Hematopoietic multipotent progenitor cell treated with erythropoietin and hydrocortisone succinate and interleukin-3 and kit ligand, for 15 days (in vitro differentiated cells): Measurements from ENCODE around the gene FMNL2.

Source experiments
- DNase-seq: peaks from one replicate; pipeline ENCODE4 v3.0.0-alpha.2; 2015; ENCODE audit warnings: low spot score

Gene FMNL2

DNA sequence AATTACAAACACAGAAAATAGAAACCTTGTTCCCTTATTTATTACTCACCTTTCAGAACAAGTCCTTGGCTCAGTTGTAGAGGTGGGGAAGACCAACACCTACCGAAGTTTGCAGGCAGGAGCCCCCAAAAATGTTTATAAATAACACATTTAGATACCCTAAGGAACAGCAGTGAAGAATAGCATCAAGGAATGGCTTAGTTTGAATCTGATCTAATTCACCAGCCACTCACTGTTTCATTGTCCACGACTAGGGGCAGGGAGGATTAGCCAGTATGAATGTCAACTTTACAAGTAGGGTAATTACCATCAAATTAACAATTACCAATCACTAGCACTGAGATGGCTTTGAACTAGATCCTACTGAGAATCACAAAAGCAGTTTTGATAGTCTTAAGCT lies 316.9 kb downstream of the FMNL2 start:
- DNase-seq, result no peak

- no peak for DNase-seq
Measured at GRCh38 chr2:152655880-152656279, 320.9 kb downstream of the FMNL2 start.

DNA sequence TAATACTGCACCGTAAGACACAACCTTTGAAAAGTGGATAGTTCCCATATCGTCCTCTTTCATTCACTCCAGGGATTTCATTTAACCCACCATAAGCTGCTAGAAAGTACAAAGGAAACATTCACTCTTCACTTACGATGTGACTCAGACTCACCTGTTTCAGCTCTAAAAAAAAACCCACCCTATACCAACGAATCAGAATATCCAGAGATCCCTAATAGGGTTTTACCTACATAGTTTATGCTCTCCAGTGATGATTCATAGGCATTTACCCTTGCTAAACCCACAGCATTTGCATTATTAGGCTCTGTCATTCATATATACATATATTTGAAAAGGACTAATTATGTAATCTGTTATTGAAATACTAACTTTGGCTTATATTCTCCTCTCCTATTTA lies 322.1 kb downstream of the FMNL2 start:
- DNase-seq, result no peak

DNA sequence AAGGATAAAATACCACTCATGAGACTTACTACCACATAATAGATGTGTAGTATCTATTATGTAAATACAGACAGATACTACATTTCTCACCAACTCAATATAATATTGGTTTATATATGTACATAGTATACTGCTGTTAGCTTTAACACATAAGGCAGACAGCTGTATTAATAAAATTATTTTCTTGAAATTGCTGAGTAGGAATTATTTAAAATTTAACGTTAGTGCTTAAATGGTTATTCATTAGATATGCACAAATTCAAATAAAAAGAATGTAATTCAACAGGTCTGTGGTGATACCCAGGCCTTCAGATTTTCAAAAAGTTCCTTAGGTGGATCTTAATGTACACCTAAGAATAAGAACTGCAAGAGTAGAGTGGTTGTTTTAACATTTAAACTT lies 323.2 kb downstream of the FMNL2 start:
- no peak for DNase-seq

- no peak for DNase-seq
Measured at GRCh38 chr2:152661076-152661475, 326.1 kb downstream of the FMNL2 start.

DNA sequence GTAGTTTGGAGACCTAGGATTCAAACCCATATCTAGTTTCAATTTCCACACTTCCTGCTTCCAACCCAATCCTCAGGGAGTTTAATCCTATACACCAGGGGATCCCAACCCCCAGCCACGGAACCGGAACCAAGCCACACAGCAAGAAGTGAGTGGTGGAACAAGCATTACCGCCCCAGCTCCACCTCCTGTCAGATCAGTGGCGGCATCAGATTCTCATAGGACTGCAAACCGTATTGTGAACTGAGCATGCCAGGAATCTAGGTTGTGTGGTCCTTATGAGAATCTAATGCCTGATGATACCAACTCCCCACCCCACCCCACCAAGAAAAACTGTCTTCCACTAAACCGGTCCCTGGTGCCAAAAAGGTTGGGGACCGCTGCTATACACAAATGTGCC lies 329.8 kb downstream of the FMNL2 start:
- no peak for DNase-seq

DNA sequence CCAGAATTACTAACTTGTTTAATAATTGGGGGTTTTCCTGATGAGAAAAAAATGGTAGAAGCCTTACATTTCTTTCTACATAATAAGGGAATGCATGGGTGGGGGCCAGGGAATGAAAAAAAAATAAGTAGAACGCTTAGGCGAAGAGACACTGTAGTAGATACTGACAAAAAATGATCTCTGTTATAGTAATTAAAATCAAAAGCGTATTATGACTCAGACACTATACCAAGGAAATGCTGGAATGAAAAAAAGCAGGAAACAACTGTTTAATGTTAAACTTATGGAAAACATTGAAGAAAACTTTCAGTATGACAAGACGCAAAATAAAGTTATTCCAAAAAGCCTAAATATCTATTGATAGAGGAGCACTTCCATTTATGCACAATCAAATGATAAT lies 339.4 kb downstream of the FMNL2 start:
- no peak for DNase-seq

DNA sequence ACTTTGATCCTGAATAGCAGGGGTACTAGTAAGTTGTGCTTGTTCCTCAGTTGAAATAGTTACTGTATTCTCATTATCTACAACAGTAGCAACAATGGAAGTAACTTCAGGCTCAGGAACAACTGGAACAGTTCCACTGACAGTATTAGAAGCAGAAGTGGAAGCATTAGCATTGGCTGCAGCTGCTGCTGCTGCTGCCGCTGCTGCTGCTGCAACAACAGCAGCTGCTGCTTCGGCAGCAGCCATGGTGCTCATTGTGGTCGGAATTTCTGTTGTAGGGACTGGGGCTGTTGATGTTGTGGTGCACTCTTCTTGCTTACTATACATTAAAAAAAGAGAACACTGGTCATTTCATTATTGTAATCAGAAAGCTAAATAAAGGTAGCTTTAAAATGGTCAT lies 341.5 kb downstream of the FMNL2 start:
- DNase-seq, result no peak

GRCh38 chr2:152678808-152679207 lies 343.8 kb downstream of the FMNL2 start:
- DNase-seq, result no peak

DNA sequence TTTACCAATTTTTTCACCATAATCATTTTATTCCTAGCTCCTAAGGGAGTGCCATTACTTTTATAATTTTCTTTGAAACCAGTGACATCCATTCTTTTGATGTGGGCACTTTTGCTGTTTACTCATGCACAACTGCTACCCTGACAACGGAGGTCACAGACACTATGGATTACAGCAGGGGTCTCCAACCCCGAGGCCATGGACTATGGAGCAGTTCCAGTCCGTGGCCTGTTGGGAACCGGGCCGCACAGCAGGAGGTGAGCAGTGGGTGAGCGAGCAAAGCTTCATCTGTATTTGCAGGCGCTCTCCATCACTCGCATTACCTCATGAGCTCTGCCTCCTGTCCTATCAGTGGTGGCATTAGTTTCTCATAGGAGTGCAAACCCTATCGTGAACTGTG lies 347.7 kb downstream of the FMNL2 start:
- no peak for DNase-seq

DNA sequence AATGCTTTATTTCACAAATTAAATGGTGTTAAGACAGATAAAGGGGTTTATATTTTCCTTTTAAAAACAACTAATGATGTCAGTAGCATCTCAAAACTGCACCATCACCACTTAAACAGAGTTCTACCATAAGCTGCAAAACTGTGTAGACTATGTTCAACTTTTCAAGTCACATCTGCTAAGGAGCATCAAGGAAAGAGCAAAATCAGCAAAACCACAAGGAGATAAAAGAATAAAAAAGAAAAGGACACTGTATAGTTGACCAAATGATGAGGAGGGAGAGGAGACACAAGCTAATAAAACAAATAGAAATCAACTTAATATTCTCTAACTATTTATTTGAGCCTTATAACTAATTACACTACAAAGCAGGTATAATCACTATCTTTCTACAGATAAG lies 348.4 kb downstream of the FMNL2 start:
- DNase-seq, result no peak

GRCh38 chr2:152686321-152686720 lies 351.3 kb downstream of the FMNL2 start:
- no peak for DNase-seq

GRCh38 chr2:152693033-152693432 lies 358.1 kb downstream of the FMNL2 start:
- DNase-seq, result no peak

GRCh38 chr2:152694161-152694661 lies 359.2 kb downstream of the FMNL2 start:
- peak; percentile 61 for DNase-seq

DNA sequence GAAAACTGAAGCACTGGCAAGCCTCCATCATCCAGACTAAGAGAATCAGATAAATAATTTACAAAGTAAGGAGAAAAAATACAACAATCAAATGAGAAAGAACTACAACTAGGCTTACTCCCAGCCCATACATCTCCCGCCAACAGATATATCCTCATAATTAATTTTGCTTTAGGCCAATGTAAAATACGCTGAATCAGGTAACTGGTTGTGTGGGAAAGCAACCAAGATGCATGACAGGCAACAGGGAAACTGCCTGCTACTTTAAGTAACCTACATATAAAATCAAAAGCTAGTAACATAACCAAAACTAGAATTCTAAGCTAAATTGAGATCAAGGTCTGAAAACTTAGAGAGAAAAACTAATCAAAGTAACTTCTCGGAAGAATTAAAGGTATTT lies 360.8 kb downstream of the FMNL2 start:
- DNase-seq, result no peak

- DNase-seq, result no peak
Measured at GRCh38 chr2:152696476-152696875, 361.5 kb downstream of the FMNL2 start.
